ENCODE data around the gene SMCO4. TPM values are rescaled to one million over a fixed set of nuclear protein-coding genes. Genes with fewer than 3 reads are reported as not detected.
"Not testable (repeated sequence)": the region's sequence is repeated elsewhere in the genome, so short reads cannot be mapped to it uniquely, and the experiment has no call there.

The SMCO4 gene
- total RNA-seq, 4 donors from 2014 or later: 3.1 to 18.1 (median 10.2) TPM

DNA sequence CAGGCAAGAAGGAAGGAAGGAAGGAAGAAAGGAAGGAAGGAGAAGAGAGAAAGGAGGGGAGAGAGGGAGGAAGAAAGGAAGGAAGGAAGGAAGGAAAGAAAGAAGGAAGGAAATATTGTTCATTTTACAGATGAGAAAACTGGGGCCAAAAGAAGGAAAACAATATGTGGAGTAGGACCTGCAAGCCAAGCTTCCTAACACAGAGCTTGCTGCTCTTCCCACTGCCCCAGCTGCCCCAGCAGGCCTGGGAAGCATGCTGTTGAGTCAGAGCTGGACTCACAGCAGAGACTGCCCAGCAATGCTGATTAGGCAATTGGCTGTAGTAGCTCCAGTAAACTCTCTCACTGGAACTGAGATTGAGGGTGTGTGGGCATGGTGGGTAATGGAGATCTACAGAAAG is 42.6 kb upstream of the SMCO4 start:
- in situ Hi-C loops (cut with MboI; ENCODE audit: low sequenced_read_pairs in 4 of 4): no loop called here
- DNase-seq (peak in 1 of 2 donors; percentile 40), ATAC-seq (peak; percentile 77 to 85)
- no peak for TF ChIP-seq POLR2A (IDR thresholded peaks at IDR 0.05)
- TF ChIP-seq, protein P1, sequence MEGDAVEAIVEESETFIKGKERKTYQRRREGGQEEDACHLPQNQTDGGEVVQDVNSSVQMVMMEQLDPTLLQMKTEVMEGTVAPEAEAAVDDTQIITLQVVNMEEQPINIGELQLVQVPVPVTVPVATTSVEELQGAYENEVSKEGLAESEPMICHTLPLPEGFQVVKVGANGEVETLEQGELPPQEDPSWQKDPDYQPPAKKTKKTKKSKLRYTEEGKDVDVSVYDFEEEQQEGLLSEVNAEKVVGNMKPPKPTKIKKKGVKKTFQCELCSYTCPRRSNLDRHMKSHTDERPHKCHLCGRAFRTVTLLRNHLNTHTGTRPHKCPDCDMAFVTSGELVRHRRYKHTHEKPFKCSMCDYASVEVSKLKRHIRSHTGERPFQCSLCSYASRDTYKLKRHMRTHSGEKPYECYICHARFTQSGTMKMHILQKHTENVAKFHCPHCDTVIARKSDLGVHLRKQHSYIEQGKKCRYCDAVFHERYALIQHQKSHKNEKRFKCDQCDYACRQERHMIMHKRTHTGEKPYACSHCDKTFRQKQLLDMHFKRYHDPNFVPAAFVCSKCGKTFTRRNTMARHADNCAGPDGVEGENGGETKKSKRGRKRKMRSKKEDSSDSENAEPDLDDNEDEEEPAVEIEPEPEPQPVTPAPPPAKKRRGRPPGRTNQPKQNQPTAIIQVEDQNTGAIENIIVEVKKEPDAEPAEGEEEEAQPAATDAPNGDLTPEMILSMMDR (IDR thresholded peaks at IDR 0.05 in 4 of 5, conservative IDR thresholded peaks at IDR 0.05 in 1 of 5): no peak
- peak overlapping the region in 1 of 4 donors; percentile 60 for H3K27ac ChIP-seq
- intact Hi-C loops (cut with DNase I; ENCODE audit: low total_unique reads): loop anchor here (1.0 kb wide), 1 partner anchor 42 kb away; the partner anchor contains the start of gene SMCO4
- H3K36me3 ChIP-seq: no peaks in the 10 kb centered on the region
- H3K27me3 ChIP-seq: peaks cover 0 to 3% (median 0%) of the 10 kb centered on the region in 3 donors
- H3K4me3 ChIP-seq: no peak overlapping the region
- no peaks in the 10 kb centered on the region for H3K9me3 ChIP-seq
- peaks cover 0 to 10% of the 10 kb centered on the region in 2 donors for H3K4me1 ChIP-seq

DNA sequence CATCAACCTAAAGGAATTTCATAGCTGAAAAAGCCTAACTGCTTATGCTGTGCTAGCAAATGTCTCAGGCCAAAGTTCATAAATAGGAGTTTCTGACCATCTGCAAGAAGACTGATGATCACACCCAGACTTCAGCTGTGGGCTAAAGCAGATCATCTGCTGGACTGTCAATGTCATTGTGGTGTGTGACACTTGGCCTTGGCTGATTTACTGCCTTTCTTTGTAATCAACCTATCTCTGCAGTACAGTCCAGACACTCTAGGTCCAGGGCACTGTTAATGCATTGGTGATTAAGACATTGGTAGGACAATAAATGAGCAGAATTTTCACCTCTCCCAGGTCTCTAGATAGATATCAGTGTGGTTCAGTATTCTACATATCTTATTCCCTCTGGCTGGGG is 40.3 kb upstream of the SMCO4 start:
- no peak for ATAC-seq
- in situ Hi-C loops (cut with MboI; ENCODE audit: low sequenced_read_pairs in 4 of 4) (no loop called here), intact Hi-C loops (cut with DNase I; ENCODE audit: low total_unique reads) (no loop called here)
- Histone ChIP-seq H3K4me3 (no peak overlapping the region), H3K9me3 (no peaks in the 10 kb centered on the region), H3K36me3 (no peaks in the 10 kb centered on the region), H3K27ac (no peak overlapping the region), H3K27me3 (no peaks in the 10 kb centered on the region), H3K4me1 (peaks cover 0 to 10% of the 10 kb centered on the region in 2 donors)
- TF ChIP-seq, protein P1 (IDR thresholded peaks at IDR 0.05 in 4 of 5, conservative IDR thresholded peaks at IDR 0.05 in 1 of 5): no peak
- TF ChIP-seq POLR2A (IDR thresholded peaks at IDR 0.05): no peak
- DNase-seq: no peak

DNA sequence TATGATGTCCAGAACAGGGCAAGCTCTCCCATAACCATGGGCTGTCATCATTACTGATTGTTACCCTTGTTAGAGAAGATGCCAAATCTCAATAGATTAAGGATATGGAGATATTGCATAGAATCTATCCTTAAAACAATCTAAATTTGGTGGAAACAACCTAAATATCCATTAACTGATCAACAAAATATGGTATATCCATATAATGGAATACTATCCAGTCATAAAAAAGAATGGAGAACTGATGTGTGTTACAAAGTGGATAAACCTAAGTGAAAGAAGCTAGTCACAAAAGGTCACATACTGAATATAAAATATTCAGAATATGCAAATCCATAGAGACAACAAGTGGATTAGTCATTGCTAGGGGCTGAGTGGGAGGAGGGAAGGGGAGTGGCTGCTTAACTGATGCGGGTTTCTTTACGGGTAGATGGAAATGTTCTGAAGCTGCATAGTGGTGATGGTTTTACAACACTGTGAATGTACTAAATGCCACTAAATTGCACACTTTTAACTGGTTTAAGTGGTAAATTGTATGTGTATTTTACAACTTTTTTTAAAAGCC is 36.1 kb upstream of the SMCO4 start:
- DNase-seq (no peak), ATAC-seq (no peak)
- TF ChIP-seq POLR2A (IDR thresholded peaks at IDR 0.05): no peak
- TF ChIP-seq, protein P1 (IDR thresholded peaks at IDR 0.05 in 4 of 5, conservative IDR thresholded peaks at IDR 0.05 in 1 of 5): no peak
- no peaks in the 10 kb centered on the region for H3K27me3 ChIP-seq
- in situ Hi-C loops (cut with MboI; ENCODE audit: low sequenced_read_pairs in 4 of 4) (no loop called here), intact Hi-C loops (cut with DNase I; ENCODE audit: low total_unique reads) (no loop called here)
- H3K4me1 ChIP-seq: peaks cover 8 to 9% of the 10 kb centered on the region in 2 donors
- no peak overlapping the region for H3K4me3 ChIP-seq
- H3K27ac ChIP-seq: no peak overlapping the region
- H3K9me3 ChIP-seq: no peaks in the 10 kb centered on the region
- H3K36me3 ChIP-seq: no peaks in the 10 kb centered on the region

DNA sequence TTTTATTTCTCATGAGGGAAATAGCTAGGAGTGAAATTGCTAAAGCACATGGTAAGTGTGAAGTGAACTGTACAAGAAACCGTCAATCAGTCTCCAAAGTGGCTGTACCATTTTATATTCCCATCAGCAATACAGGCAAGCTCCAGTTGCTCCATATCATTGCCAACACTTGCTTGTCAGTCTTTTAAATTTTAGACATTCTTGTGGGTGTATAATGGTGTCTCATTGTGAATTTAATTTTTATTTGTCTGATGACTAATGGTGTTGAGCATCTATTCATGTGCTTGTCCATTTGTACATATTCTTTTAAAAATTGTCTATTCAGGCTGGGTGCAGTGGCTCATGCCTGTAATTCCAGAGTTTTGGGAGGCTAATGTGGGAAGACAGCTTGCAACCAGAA is 34.1 kb upstream of the SMCO4 start:
- Histone ChIP-seq H3K27me3 (no peaks in the 10 kb centered on the region), H3K27ac (peak overlapping the region; percentile 66 to 78 (median 70))
- TF ChIP-seq, protein P1 (IDR thresholded peaks at IDR 0.05 in 4 of 5, conservative IDR thresholded peaks at IDR 0.05 in 1 of 5): no peak
- no peak for TF ChIP-seq POLR2A (IDR thresholded peaks at IDR 0.05)

GRCh38 chr11:93576870-93577269 is 33.7 kb upstream of the SMCO4 start:
- peak; percentile 88 for ATAC-seq
- H3K27me3 ChIP-seq; intact Hi-C loops (cut with DNase I; ENCODE audit: low total_unique reads); H3K4me1 ChIP-seq; H3K4me3 ChIP-seq; H3K9me3 ChIP-seq; in situ Hi-C loops (cut with MboI; ENCODE audit: low sequenced_read_pairs in 4 of 4); H3K36me3 ChIP-seq: not testable (repeated sequence)
- DNase-seq: peak; percentile 32 to 82
- H3K27ac ChIP-seq: peak overlapping the region; percentile 66 to 78 (median 70)

More for the DNA sequence above, 34.1 kb upstream of the SMCO4 start:
- peak; percentile 39 to 57 for ATAC-seq
- Histone ChIP-seq H3K4me1 (peaks cover 8 to 9% of the 10 kb centered on the region in 2 donors), H3K9me3 (no peaks in the 10 kb centered on the region), H3K36me3 (no peaks in the 10 kb centered on the region), H3K4me3 (no peak overlapping the region)
- in situ Hi-C loops (cut with MboI; ENCODE audit: low sequenced_read_pairs in 4 of 4): no loop called here
- intact Hi-C loops (cut with DNase I; ENCODE audit: low total_unique reads): no loop called here
- no peak for DNase-seq
